Skeletal muscle tissue (tissue), 4 donors: ENCODE data around the gene NCOA1. TPM values are rescaled to one million over a fixed set of nuclear protein-coding genes. Genes with fewer than 3 reads are reported as not detected.

Experiments
- H3K27ac ChIP-seq: one replicate; pipeline ENCODE4 v1.7.0; 2013; ENCODE audit warnings: mild to moderate bottlenecking, low read depth, low read length, inconsistent platforms
- H3K27me3 ChIP-seq, 3 donors: one replicate each; pipeline ENCODE4 v1.7.0; 2013; ENCODE audit warnings: low read length in 3 of 3; ENCODE audit not compliant: control insufficient read depth in 3 of 3, insufficient read depth in 3 of 3
- H3K36me3 ChIP-seq, 3 donors: one replicate each; pipeline ENCODE4 v1.7.0; 2013; ENCODE audit warnings: low read length in 3 of 3; ENCODE audit not compliant: control insufficient read depth in 3 of 3, insufficient read depth in 3 of 3
- H3K4me1 ChIP-seq, 3 donors: one replicate each; pipeline ENCODE4 v1.7.0; 2013; ENCODE audit warnings: low read length in 3 of 3, mild to moderate bottlenecking in 3 of 3; ENCODE audit not compliant: control insufficient read depth in 3 of 3, insufficient read depth in 3 of 3
- H3K4me3 ChIP-seq, 3 donors: one replicate each; pipeline ENCODE4 v1.7.0; 2013; ENCODE audit warnings: low read length in 3 of 3
- H3K9ac ChIP-seq, 3 donors: one replicate each; pipeline ENCODE4 v1.7.0; 2013; ENCODE audit warnings: low read length in 3 of 3, mild to moderate bottlenecking in 3 of 3, moderate library complexity in 2 of 3, low read depth in 1 of 3
- H3K9me3 ChIP-seq, 3 donors: one replicate each; pipeline ENCODE4 v1.7.0; 2013; ENCODE audit warnings: low read length in 3 of 3; ENCODE audit not compliant: control insufficient read depth in 3 of 3
- total RNA-seq: library from RNA; depleted of rRNA; stranded (reverse); fragments of >200 nt; gene quantifications from one replicate; pipeline ENCODE4 v1.2.3, GENCODE V29; 2014
- donor health status: Osteomylitis.

Gene NCOA1
- total RNA-seq, 1 donor from 2014 or later = 150 TPM

- peaks cover 9 to 25% (median 14%) of the 10 kb centered on the region in 3 donors for H3K36me3 ChIP-seq
- H3K27ac ChIP-seq = no peak overlapping the region
- H3K4me1 ChIP-seq = no peaks in the 10 kb centered on the region
- H3K9me3 ChIP-seq = no peaks in the 10 kb centered on the region
- no peak overlapping the region for H3K9ac ChIP-seq
- no peak overlapping the region for H3K4me3 ChIP-seq
- H3K27me3 ChIP-seq = no peaks in the 10 kb centered on the region
Observed at GRCh38 chr2:24745825-24746224, 254.8 kb downstream of the NCOA1 start.

DNA sequence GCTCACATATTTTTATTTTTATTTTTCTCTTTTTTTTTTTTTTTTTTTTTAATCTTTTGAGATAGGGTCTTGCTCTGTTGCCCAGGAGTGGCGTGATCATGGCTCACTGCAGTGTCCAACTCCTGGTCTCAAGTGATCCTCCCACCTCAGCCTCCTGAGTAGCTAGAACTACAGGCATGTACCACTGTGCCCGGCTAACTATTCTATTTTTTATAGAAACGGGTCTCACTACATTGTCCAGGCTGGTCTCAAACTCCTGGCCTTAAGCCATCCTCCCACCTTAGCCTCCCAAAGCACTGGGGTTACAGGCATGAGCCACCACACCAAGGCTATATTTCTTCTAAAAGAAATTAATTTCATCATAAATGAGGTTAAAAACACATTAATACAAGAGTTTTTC, 256.2 kb downstream of the NCOA1 start:
- H3K4me3 ChIP-seq = no peak overlapping the region
- no peak overlapping the region for H3K27ac ChIP-seq
- H3K36me3 ChIP-seq = peaks cover 5 to 22% (median 14%) of the 10 kb centered on the region in 3 donors

GRCh38 chr2:24749069-24749691, 258.1 kb downstream of the NCOA1 start:
- Histone ChIP-seq H3K9ac (no peak overlapping the region), H3K4me3 (no peak overlapping the region), H3K27ac (no peak overlapping the region), H3K27me3 (no peaks in the 10 kb centered on the region), H3K4me1 (no peaks in the 10 kb centered on the region), H3K9me3 (no peaks in the 10 kb centered on the region), H3K36me3 (peaks cover 10 to 24% (median 24%) of the 10 kb centered on the region in 3 donors)

More for the DNA sequence above, 256.2 kb downstream of the NCOA1 start:
- no peaks in the 10 kb centered on the region for H3K27me3 ChIP-seq
- no peaks in the 10 kb centered on the region for H3K4me1 ChIP-seq
- no peak overlapping the region for H3K9ac ChIP-seq
- H3K9me3 ChIP-seq = no peaks in the 10 kb centered on the region

GRCh38 chr2:24754985-24755705, 264.1 kb downstream of the NCOA1 start:
- no peaks in the 10 kb centered on the region for H3K4me1 ChIP-seq
- peaks cover 19 to 52% (median 47%) of the 10 kb centered on the region in 3 donors for H3K36me3 ChIP-seq

GRCh38 chr2:24756789-24757188, 265.7 kb downstream of the NCOA1 start:
- Histone ChIP-seq H3K27me3 (no peaks in the 10 kb centered on the region), H3K9me3 (no peaks in the 10 kb centered on the region), H3K4me3 (no peak overlapping the region), H3K27ac (no peak overlapping the region), H3K36me3 (peaks cover 19 to 53% (median 47%) of the 10 kb centered on the region in 3 donors), H3K9ac (no peak overlapping the region), H3K4me1 (no peaks in the 10 kb centered on the region)

More at GRCh38 chr2:24754985-24755705, 264.1 kb downstream of the NCOA1 start:
- H3K9ac ChIP-seq = no peak overlapping the region
- H3K4me3 ChIP-seq = no peak overlapping the region
- H3K27ac ChIP-seq = no peak overlapping the region
- H3K9me3 ChIP-seq = no peaks in the 10 kb centered on the region
- H3K27me3 ChIP-seq = no peaks in the 10 kb centered on the region

- no peaks in the 10 kb centered on the region for H3K4me1 ChIP-seq
- H3K27ac ChIP-seq = no peak overlapping the region
- H3K36me3 ChIP-seq = peaks cover 18 to 45% (median 43%) of the 10 kb centered on the region in 3 donors
- no peak overlapping the region for H3K9ac ChIP-seq
- H3K9me3 ChIP-seq = no peaks in the 10 kb centered on the region
- no peak overlapping the region for H3K4me3 ChIP-seq
- H3K27me3 ChIP-seq = no peaks in the 10 kb centered on the region
Observed at GRCh38 chr2:24761866-24762265, 270.8 kb downstream of the NCOA1 start.

DNA sequence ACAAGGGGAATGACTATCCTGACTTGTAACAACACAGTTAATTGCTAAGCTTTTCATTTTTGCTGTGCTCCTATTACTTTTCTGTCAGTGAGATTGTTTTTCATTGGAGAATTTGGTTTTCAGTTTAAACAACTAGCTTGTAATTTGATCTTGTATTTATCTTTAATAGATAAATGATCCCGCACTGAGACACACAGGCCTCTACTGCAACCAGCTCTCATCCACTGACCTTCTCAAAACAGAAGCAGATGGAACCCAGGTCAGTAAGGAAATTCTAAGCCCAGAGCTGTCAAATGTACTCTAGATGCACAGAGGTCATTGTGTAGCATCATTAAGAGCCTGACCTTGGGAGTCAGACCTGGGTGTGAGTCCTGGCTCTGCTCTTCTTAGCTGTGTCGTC, 271.5 kb downstream of the NCOA1 start:
- Histone ChIP-seq H3K9ac (no peak overlapping the region), H3K9me3 (no peaks in the 10 kb centered on the region), H3K4me3 (no peak overlapping the region), H3K4me1 (no peaks in the 10 kb centered on the region), H3K27me3 (no peaks in the 10 kb centered on the region), H3K36me3 (peaks cover 18 to 45% (median 43%) of the 10 kb centered on the region in 3 donors), H3K27ac (no peak overlapping the region)

DNA sequence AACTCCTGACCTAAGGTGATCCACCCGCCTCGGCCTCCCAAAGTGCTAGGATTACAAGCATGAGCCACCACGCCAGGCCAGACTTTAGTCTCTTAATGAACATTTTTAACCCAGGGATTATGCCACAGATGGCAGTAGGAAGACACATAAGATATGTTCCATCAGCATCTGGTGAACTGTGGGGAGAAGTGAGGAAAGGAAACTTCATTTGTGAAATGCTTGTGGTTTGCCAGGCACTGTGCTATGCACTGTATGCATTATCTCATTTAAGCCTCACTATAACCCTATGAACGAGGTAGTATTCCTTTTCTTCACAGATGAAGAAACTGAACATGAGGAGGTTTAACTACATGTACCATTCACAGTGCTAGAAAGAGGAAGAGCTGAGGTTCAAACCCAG, 272.8 kb downstream of the NCOA1 start:
- H3K4me1 ChIP-seq = no peaks in the 10 kb centered on the region
- H3K27me3 ChIP-seq = no peaks in the 10 kb centered on the region
- no peaks in the 10 kb centered on the region for H3K9me3 ChIP-seq
- no peak overlapping the region for H3K27ac ChIP-seq
- no peak overlapping the region for H3K4me3 ChIP-seq
- peaks cover 18 to 43% (median 41%) of the 10 kb centered on the region in 3 donors for H3K36me3 ChIP-seq
- H3K9ac ChIP-seq = no peak overlapping the region

- H3K36me3 ChIP-seq = peaks cover 22 to 40% (median 40%) of the 10 kb centered on the region in 3 donors
Observed at GRCh38 chr2:24766609-24767008, 275.6 kb downstream of the NCOA1 start.

DNA sequence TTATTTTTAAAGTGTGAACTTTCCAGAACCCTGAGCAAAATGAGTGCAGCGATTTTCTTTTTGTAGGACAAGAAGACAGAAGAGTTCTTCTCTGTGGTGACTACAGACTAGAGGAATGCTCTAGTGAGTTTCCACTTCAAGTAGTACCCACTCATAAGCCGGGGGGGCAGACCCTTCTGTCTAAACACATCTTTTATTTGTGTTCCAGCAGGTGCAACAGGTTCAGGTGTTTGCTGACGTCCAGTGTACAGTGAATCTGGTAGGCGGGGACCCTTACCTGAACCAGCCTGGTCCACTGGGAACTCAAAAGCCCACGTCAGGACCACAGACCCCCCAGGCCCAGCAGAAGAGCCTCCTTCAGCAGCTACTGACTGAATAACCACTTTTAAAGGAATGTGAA, 277.0 kb downstream of the NCOA1 start:
- H3K4me3 ChIP-seq = no peak overlapping the region
- H3K36me3 ChIP-seq = peaks cover 14 to 26% (median 26%) of the 10 kb centered on the region in 3 donors
- no peak overlapping the region for H3K9ac ChIP-seq
- no peaks in the 10 kb centered on the region for H3K27me3 ChIP-seq
- no peaks in the 10 kb centered on the region for H3K4me1 ChIP-seq
- H3K9me3 ChIP-seq = no peaks in the 10 kb centered on the region
- H3K27ac ChIP-seq = no peak overlapping the region

More at GRCh38 chr2:24766609-24767008, 275.6 kb downstream of the NCOA1 start:
- H3K27ac ChIP-seq = no peak overlapping the region
- H3K9me3 ChIP-seq = no peaks in the 10 kb centered on the region
- no peaks in the 10 kb centered on the region for H3K27me3 ChIP-seq
- no peak overlapping the region for H3K9ac ChIP-seq
- H3K4me1 ChIP-seq = no peaks in the 10 kb centered on the region
- H3K4me3 ChIP-seq = no peak overlapping the region
